HepG2 (cell line): ENCODE results near the gene GJB1. TPM values are rescaled to one million over a fixed set of nuclear protein-coding genes. Genes with fewer than 3 reads are reported as not detected.

Source experiments
- ARHGAP35 ChIP-seq: sonication (generic); formaldehyde crosslinking; IDR thresholded peaks from 2 replicates; pipeline ENCODE4 v1.9.0; 2022; ENCODE audit warnings: mild to moderate bottlenecking, inconsistent platforms, moderate library complexity, missing genetic modification reagents, borderline replicate concordance
- CEBPB ChIP-seq: IDR thresholded peaks from 2 replicates; pipeline ENCODE4 v1.6.1; 2011; ENCODE audit warnings: low read depth, low read length, improper control_type of control experiment, borderline replicate concordance
- DR1 ChIP-seq: sonication (generic); formaldehyde crosslinking; IDR thresholded peaks from 2 replicates; pipeline ENCODE4 v1.8.0; 2021; ENCODE audit warnings: mild to moderate bottlenecking, missing genetic modification reagents, inconsistent platforms
- FLYWCH1 ChIP-seq: sonication (generic); formaldehyde crosslinking; IDR thresholded peaks from 2 replicates; pipeline ENCODE4 v1.8.1; 2023; ENCODE audit warnings: mild to moderate bottlenecking, missing genetic modification reagents
- FOXM1 ChIP-seq: sonication (generic); formaldehyde crosslinking; IDR thresholded peaks from 2 replicates; pipeline ENCODE4 v1.5.0; 2020; ENCODE audit warnings: missing genetic modification reagents
- IRF9 ChIP-seq: sonication (generic); formaldehyde crosslinking; IDR thresholded peaks from 2 replicates; pipeline ENCODE4 v1.8.0; 2022; ENCODE audit warnings: missing genetic modification reagents, mild to moderate bottlenecking, borderline replicate concordance
- KAT7 ChIP-seq: IDR thresholded peaks from 2 replicates; pipeline ENCODE4 v1.6.1; 2018; ENCODE audit warnings: borderline replicate concordance, missing compliant biosample characterization
- MBD4 ChIP-seq: IDR thresholded peaks from 2 replicates; pipeline ENCODE4 v1.6.1; 2012; ENCODE audit warnings: low read length, inconsistent platforms, borderline replicate concordance
- NFE2L2 ChIP-seq: fragments of 150-350 bp; IDR thresholded peaks from 2 replicates; pipeline ENCODE4 v1.6.1; 2014; ENCODE audit warnings: low read length
- NONO ChIP-seq, 2 experiments: fragments of 450-650 bp in 1 of 2; sonication (generic) in 1 of 2; formaldehyde crosslinking in 1 of 2; IDR thresholded peaks in 1 of 2; conservative IDR thresholded peaks in 1 of 2; 2 replicates each; pipeline versions ENCODE4 v1.6.1 to v1.8.0; 2017 to 2022; ENCODE audit warnings: mild to moderate bottlenecking in 1 of 2, missing genetic modification reagents in 1 of 2, moderate library complexity in 1 of 2
- PREB ChIP-seq: sonication (generic); formaldehyde crosslinking; IDR thresholded peaks from 2 replicates; pipeline ENCODE4 v1.4.0; 2020; ENCODE audit warnings: missing genetic modification reagents
- SIN3B ChIP-seq: fragments of 150-350 bp; IDR thresholded peaks from 2 replicates; pipeline ENCODE4 v1.6.1; 2014; ENCODE audit warnings: low read length
- SRSF1 ChIP-seq: fragments of 200-400 bp; formaldehyde crosslinking; optimal IDR thresholded peaks from 2 replicates; pipeline ENCODE3; 2017; ENCODE audit warnings: mild to moderate bottlenecking, low read depth, low read length, moderate library complexity
- TFAP4 ChIP-seq: sonication (generic); IDR thresholded peaks from 2 replicates; pipeline ENCODE4 v1.6.1; 2016; ENCODE audit warnings: low read depth, borderline replicate concordance
- ZBTB20 ChIP-seq: sonication (generic); formaldehyde crosslinking; IDR thresholded peaks from 2 replicates; pipeline ENCODE4 v1.8.1; 2023; ENCODE audit warnings: missing genetic modification reagents, low read depth, mild to moderate bottlenecking, borderline replicate concordance
- ZNF317 ChIP-seq: sonication (generic); formaldehyde crosslinking; IDR thresholded peaks from 2 replicates; pipeline ENCODE4 v1.5.0; 2020; ENCODE audit warnings: mild to moderate bottlenecking, missing genetic modification reagents
- ZNF343 ChIP-seq: sonication (generic); formaldehyde crosslinking; IDR thresholded peaks from 2 replicates; pipeline ENCODE4 v1.4.0; 2020; ENCODE audit warnings: mild to moderate bottlenecking, missing genetic modification reagents
- ZNF598 ChIP-seq: sonication (generic); formaldehyde crosslinking; IDR thresholded peaks from 2 replicates; pipeline ENCODE4 v1.5.1; 2020; ENCODE audit warnings: mild to moderate bottlenecking, missing genetic modification reagents, borderline replicate concordance
- ZNF772 ChIP-seq: sonication (generic); formaldehyde crosslinking; IDR thresholded peaks from 2 replicates; pipeline ENCODE4 v1.5.0; 2020; ENCODE audit warnings: mild to moderate bottlenecking, missing genetic modification reagents
- ZNF792 ChIP-seq: IDR thresholded peaks from 2 replicates; pipeline ENCODE4 v1.6.1; 2016
- polyA plus RNA-seq, 8 experiments: library from polyadenylated mRNA; depleted of rRNA in 3 of 8; stranded (reverse) in 7 of 8; unstranded in 1 of 8; fragments of >200 nt; fragmentation: Illumina TruSeq in 4 of 8; extraction: Trizol in 4 of 8; gene quantifications; 2 replicates each; pipeline versions ENCODE4 v1.2.1 to v1.2.3, GENCODE V29; 2011 to 2016; ENCODE audit warnings: low read depth in 4 of 8, missing spikeins in 1 of 8, mixed read lengths in 1 of 8; ENCODE audit not compliant: insufficient read depth in 1 of 8
- total RNA-seq, 5 experiments: library from RNA; depleted of rRNA; stranded (reverse); fragments of >200 nt; fragmentation: Illumina TruSeq; extraction: Trizol; gene quantifications; 2 replicates each; pipeline ENCODE4 v1.2.3, GENCODE V29; 2016; ENCODE audit warnings: low read depth in 1 of 5
- TF ChIP-seq, protein P1 (sequence below): sonication (generic); formaldehyde crosslinking; IDR thresholded peaks from 2 replicates; pipeline ENCODE4 v1.4.0; 2020; ENCODE audit warnings: missing genetic modification reagents
- TF ChIP-seq, protein P2 (sequence below): sonication (generic); formaldehyde crosslinking; IDR thresholded peaks from 2 replicates; pipeline ENCODE4 v1.4.0; 2020; ENCODE audit warnings: missing genetic modification reagents

Gene GJB1
- total and polyA plus RNA-seq, 2 of the 13 experiments (the other 11 are each of a cell fraction or from before 2014, with no cell fraction given), result 111 to 161 TPM

DNA sequence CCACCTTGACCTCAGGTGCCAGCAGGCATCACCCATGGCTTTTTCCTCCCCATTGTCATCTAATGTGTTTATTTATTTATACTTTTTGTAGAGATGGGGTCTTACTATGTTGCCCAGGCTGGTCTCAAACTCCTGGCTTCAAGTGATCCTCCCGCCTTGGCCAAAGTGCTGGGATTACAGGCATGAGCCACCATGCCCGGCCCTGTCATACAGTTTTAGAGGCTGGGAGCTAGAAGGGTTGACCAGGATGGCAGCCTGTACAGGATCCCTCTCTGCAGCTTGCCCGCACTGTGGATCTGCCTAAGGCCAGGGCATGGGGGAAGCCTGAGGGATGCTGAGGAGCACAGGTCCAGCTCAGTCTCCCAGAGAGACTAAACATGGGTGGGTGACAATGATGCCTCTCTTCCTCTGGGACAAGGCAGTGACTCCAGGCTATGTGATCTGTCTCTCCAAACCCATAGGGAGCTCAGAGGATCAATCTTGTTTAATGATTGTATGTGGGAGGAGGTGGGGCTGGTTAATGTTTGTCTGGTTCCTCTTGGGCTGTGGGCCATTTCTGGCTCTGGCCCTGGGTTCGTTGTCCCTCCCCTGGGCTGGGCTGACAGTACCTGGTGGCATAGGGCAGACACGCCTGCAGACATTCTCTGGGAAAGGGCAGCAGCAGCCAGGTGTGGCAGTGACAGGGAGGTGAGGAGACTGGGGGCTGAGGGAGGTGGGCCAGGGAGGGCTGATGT is 8.3 kb upstream of the GJB1 start (continued):
- TF ChIP-seq MBD4 (no peak), SRSF1 (no peak), DR1 (CRISPR knock-in tag) (peak; percentile 78), ZBTB20 (CRISPR knock-in tag) (peak; percentile 47; the same call in 1 of the 2 replicates), CEBPB (no peak), IRF9 (CRISPR knock-in tag) (no peak), ZNF598 (CRISPR knock-in tag) (0 out of 2 replicates have a peak, but pooled peaks have one; percentile 6), NFE2L2 (no peak), ZNF792 (CRISPR knock-in tag) (no peak), SIN3B (no peak), KAT7 (CRISPR knock-in tag) (0 out of 2 replicates have a peak, but pooled peaks have one; percentile 44), ZNF317 (CRISPR knock-in tag) (no peak), NONO (IDR thresholded peaks at IDR 0.05) (no peak), NONO (CRISPR knock-in tag; conservative IDR thresholded peaks at IDR 0.05) (0 out of 2 replicates have a peak, but pooled peaks have one; percentile 7), TFAP4 (peak; percentile 28; the same call in 1 of the 2 replicates), ZNF343 (CRISPR knock-in tag) (no peak), FLYWCH1 (CRISPR knock-in tag) (no peak), PREB (CRISPR knock-in tag) (no peak), ARHGAP35 (no peak), FOXM1 (CRISPR knock-in tag) (no peak), ZNF772 (CRISPR knock-in tag) (0 out of 2 replicates have a peak, but pooled peaks have one; percentile 70)
- TF ChIP-seq, protein P1, sequence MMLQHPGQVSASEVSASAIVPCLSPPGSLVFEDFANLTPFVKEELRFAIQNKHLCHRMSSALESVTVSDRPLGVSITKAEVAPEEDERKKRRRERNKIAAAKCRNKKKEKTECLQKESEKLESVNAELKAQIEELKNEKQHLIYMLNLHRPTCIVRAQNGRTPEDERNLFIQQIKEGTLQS (CRISPR knock-in tag), result no peak
- TF ChIP-seq, protein P2, sequence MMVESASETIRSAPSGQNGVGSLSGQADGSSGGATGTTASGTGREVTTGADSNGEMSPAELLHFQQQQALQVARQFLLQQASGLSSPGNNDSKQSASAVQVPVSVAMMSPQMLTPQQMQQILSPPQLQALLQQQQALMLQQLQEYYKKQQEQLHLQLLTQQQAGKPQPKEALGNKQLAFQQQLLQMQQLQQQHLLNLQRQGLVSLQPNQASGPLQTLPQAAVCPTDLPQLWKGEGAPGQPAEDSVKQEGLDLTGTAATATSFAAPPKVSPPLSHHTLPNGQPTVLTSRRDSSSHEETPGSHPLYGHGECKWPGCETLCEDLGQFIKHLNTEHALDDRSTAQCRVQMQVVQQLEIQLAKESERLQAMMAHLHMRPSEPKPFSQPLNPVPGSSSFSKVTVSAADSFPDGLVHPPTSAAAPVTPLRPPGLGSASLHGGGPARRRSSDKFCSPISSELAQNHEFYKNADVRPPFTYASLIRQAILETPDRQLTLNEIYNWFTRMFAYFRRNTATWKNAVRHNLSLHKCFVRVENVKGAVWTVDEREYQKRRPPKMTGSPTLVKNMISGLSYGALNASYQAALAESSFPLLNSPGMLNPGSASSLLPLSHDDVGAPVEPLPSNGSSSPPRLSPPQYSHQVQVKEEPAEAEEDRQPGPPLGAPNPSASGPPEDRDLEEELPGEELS (CRISPR knock-in tag), result peak; percentile 72
